Aorta (tissue), 5 donors: Measurements from ENCODE around the gene COX20. TPM values are rescaled to one million over a fixed set of nuclear protein-coding genes. Genes with fewer than 3 reads are reported as not detected.

Experiments used
- ATAC-seq: fragments of 200-7000 bp; cut with Tn5 transposase; one replicate; pipeline ENCODE4 v1.9.1; 2022; ENCODE audit warnings: moderate library complexity; ENCODE audit not compliant: low FRiP score
- DNase-seq, 2 donors: peaks; one replicate each; pipeline ENCODE4 v3.0.0-alpha.2; 2020
- H3K27ac ChIP-seq, 2 donors: one replicate each; pipeline ENCODE4 v1.5.1; 2013; ENCODE audit warnings: low read length in 2 of 2, mild to moderate bottlenecking in 2 of 2, moderate library complexity in 2 of 2, control low read depth in 1 of 2, inconsistent platforms in 1 of 2, low read depth in 1 of 2
- H3K27me3 ChIP-seq, 2 donors: one replicate each; pipeline ENCODE4 v1.6.1; 2013; ENCODE audit warnings: control low read depth in 1 of 2, low read length in 1 of 2, mild to moderate bottlenecking in 1 of 2, moderate library complexity in 1 of 2; ENCODE audit not compliant: insufficient read depth in 2 of 2, control insufficient read depth in 1 of 2
- H3K36me3 ChIP-seq, 2 donors: one replicate each; pipeline ENCODE4 v1.6.1; 2013; ENCODE audit warnings: control low read depth in 1 of 2, low read length in 1 of 2, mild to moderate bottlenecking in 1 of 2; ENCODE audit not compliant: insufficient read depth in 2 of 2, control insufficient read depth in 1 of 2
- H3K4me1 ChIP-seq, 2 donors: one replicate each; pipeline ENCODE4 v1.6.1; 2013; ENCODE audit warnings: low read length in 2 of 2, control low read depth in 1 of 2, mild to moderate bottlenecking in 1 of 2, moderate library complexity in 1 of 2; ENCODE audit not compliant: insufficient read depth in 2 of 2, control insufficient read depth in 1 of 2
- H3K4me3 ChIP-seq, 2 donors: one replicate each; pipeline ENCODE4 v1.5.1; 2013; ENCODE audit warnings: low read length in 2 of 2, control low read depth in 1 of 2, mild to moderate bottlenecking in 1 of 2
- H3K9me3 ChIP-seq: one replicate; pipeline ENCODE4 v1.6.1; 2013; ENCODE audit warnings: mild to moderate bottlenecking, low read length; ENCODE audit not compliant: control insufficient read depth
- WGBS, 2 donors: extraction: QIAGEN DNeasy Blood & Tissue Kit; methylation state at CpG; one replicate each; pipeline ENCODE4 v1.1.7; 2013; 5-methylcytosine and 5-hydroxymethylcytosine counted together
- intact Hi-C, 2 donors: fragments of 100-400 bp; cut with DNase I; formaldehyde crosslinking; loops; one replicate each; pipeline versions ENCODE4 v1.14.2 to v1.15.0; 2022
- polyA plus RNA-seq, 2 donors: library from polyadenylated mRNA; stranded (reverse); fragments of 200-250 nt; gene quantifications; one replicate each; pipeline ENCODE4 v1.2.3, GENCODE V29; 2013
- total RNA-seq, 2 donors: library from RNA; stranded (reverse); fragmentation: NEBNext Ultra II Directional; extraction: Animal tissue kit (Norgen Biotek cat#: 25700); gene quantifications; one replicate each; pipeline ENCODE4 v1.2.1, GENCODE V29; 2021
- donor health status: healthy with polysubstance abuse.
- donor health status: Bipolar disorder and iron deficiency.
- donor health status: DM: no; HTN: no; CAD: no.
- donor health status: DM: no; HTN: no; CAD: no.
- donor health status: DM: yes; HTN: yes; CAD: no.

Gene COX20
- total and polyA plus RNA-seq, 4 donors = 22.8 to 110 (median 51.7) TPM

- ATAC-seq (no peak), DNase-seq (no peak)
- H3K27me3 ChIP-seq = no peaks in the 10 kb centered on the region
- intact Hi-C loops = no loop called here
- H3K4me1 ChIP-seq = peaks cover 2 to 3% of the 10 kb centered on the region in 2 donors
- no peak overlapping the region for H3K27ac ChIP-seq
- no peaks in the 10 kb centered on the region for H3K9me3 ChIP-seq
- H3K36me3 ChIP-seq = peaks cover 0 to 2% of the 10 kb centered on the region in 2 donors
- H3K4me3 ChIP-seq = no peak overlapping the region
- WGBS, 2 donors = 38 to 43% methylated on average over 6 of the region's 6 CpGs
These were observed 7.9 kb downstream of the COX20 start for GRCh38 chr1:244843148-244843978.

DNA sequence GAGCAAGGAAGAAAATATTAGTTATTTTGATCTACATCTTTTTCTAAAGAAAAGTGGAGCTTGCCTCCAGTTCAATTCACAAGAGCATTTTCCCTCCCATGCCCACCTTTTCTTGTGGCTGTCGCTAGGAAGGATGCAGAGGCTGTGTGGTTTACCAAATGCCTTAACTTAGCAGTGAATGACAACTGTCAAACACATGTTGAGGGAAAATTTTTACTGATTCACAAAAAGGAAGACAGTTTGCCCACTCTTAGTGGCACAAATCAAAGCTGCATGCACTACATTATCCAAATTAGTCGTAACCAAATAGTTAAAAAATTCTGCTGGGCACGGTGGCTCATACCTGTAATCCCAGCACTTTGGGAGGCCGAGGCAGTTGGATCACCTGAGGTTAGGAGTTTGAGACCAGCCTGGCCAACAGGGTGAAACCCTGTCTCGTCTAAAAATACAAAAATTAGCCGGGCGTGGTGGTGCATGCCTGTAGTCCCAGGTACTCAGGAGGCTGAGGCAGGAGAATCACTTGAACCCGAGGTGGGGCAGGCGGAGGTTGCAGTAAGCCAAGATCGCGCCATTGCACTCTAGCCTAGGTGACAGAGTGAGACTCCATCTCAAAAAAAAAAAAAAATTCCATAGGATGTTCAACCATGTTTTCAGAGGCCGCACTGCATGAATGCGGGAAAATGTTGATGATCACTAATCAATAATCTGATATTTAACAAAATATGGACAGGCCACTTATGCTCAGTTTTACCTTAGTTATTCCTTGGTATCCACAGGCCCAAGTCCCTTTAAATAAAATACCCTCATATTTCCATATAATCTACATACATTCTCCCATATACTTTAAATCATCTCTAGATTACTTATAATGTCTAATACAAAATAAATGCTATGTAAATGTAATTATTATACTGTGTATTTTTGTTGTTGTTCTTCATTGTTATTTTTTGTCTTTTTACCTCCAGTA is 9.0 kb downstream of the COX20 start:
- WGBS, 2 donors = 88 to 90% methylated on average over 13 of the region's 13 CpGs
- no peak overlapping the region for H3K27ac ChIP-seq
- DNase-seq = no peak
- no peak overlapping the region for H3K4me3 ChIP-seq
- H3K9me3 ChIP-seq = no peaks in the 10 kb centered on the region
- H3K36me3 ChIP-seq = peaks cover 0 to 2% of the 10 kb centered on the region in 2 donors
- intact Hi-C loops = no loop called here
- H3K4me1 ChIP-seq = peaks cover 3 to 5% of the 10 kb centered on the region in 2 donors
- no peak for ATAC-seq
- no peaks in the 10 kb centered on the region for H3K27me3 ChIP-seq

- peaks cover 0 to 2% of the 10 kb centered on the region in 2 donors for H3K4me1 ChIP-seq
- H3K27ac ChIP-seq = no peak overlapping the region
- DNase-seq (no peak), ATAC-seq (no peak)
- no peak overlapping the region for H3K4me3 ChIP-seq
- no peaks in the 10 kb centered on the region for H3K27me3 ChIP-seq
- intact Hi-C loops = no loop called here
- H3K9me3 ChIP-seq = no peaks in the 10 kb centered on the region
- H3K36me3 ChIP-seq = peaks cover 0 to 2% of the 10 kb centered on the region in 2 donors
- WGBS, 2 donors = 92 to 94% methylated on average over 6 of the region's 6 CpGs
These were observed 11.2 kb downstream of the COX20 start for GRCh38 chr1:244846653-244847052.

- Histone ChIP-seq H3K9me3 (no peaks in the 10 kb centered on the region), H3K4me3 (no peak overlapping the region), H3K36me3 (no peaks in the 10 kb centered on the region), H3K27me3 (no peaks in the 10 kb centered on the region), H3K27ac (no peak overlapping the region), H3K4me1 (peaks cover 0 to 2% of the 10 kb centered on the region in 2 donors)
- no peak for ATAC-seq
- 21 to 23% methylated on average over 1 of the region's 1 CpG for WGBS, 2 donors
- intact Hi-C loops = no loop called here
- DNase-seq = no peak
These were observed 13.9 kb downstream of the COX20 start for GRCh38 chr1:244849189-244849866.

GRCh38 chr1:244850099-244850852 is 14.8 kb downstream of the COX20 start:
- Histone ChIP-seq H3K4me1 (peaks cover 0 to 2% of the 10 kb centered on the region in 2 donors), H3K27ac (no peak overlapping the region), H3K9me3 (no peaks in the 10 kb centered on the region), H3K4me3 (no peak overlapping the region), H3K36me3 (peaks cover 0 to 2% of the 10 kb centered on the region in 2 donors), H3K27me3 (no peaks in the 10 kb centered on the region)
- ATAC-seq (no peak), DNase-seq (no peak)
- intact Hi-C loops = no loop called here
- 73 to 80% methylated on average over 3 of the region's 3 CpGs for WGBS, 2 donors

DNA sequence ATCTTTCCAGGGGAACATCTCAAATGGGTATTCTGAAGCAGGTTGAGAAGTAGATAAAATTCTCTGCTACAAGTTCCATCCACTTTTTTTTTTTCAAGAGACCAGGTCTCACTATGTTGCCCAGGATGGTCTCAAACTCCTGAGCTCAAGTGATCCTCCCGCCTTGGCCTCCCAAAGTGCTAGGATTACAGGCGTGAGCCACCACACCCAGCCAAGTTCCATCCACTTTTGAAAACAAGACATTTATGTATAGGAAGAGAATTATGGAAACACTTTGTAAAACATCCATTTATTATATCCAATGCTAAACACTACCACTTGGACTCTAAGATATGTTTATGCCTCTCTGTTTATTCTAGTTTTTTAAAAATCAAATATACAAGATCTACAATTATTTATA is 15.4 kb downstream of the COX20 start:
- WGBS, 2 donors = 99 to 100% methylated on average over 2 of the region's 2 CpGs
- H3K36me3 ChIP-seq = peaks cover 0 to 3% of the 10 kb centered on the region in 2 donors
- H3K4me3 ChIP-seq = no peak overlapping the region
- no peak overlapping the region for H3K27ac ChIP-seq
- intact Hi-C loops = no loop called here
- no peaks in the 10 kb centered on the region for H3K9me3 ChIP-seq
- peaks cover 0 to 2% of the 10 kb centered on the region in 2 donors for H3K4me1 ChIP-seq
- no peak for ATAC-seq
- no peak for DNase-seq
- H3K27me3 ChIP-seq = no peaks in the 10 kb centered on the region

DNA sequence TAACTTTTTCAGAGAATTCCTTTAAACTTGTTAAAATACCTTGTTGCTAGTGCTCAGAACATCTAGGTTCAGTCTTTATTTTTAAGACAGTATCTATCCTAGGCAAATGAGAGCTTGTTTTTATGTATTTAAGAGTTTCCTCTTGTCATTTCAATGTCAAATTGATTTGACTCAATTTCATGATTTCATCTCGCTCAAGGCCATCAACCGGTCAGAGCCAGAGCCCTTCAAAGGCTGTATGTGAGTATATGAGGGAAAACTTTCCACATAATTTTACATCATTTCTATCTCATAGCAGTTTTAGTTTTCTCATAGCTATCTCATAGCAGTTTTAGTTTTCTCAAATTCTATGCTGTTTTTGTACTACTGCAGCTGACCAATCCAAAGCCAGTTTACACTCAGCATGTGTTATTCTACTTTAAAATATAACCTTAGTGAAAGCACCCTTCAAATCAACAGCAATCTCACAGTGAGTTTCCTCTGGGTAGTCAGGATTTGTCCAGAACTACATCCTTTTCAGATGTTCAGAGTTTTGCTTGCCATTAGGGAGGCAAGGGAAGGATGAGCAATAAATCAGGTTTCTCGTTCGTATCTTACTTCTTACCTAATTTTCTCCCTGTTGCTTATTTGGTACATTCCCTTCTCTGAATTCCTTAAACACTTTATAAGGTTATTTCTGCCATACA is 16.2 kb downstream of the COX20 start:
- ATAC-seq (no peak), DNase-seq (no peak)
- Histone ChIP-seq H3K4me3 (no peak overlapping the region), H3K27me3 (no peaks in the 10 kb centered on the region), H3K27ac (no peak overlapping the region), H3K9me3 (no peaks in the 10 kb centered on the region), H3K36me3 (peaks cover 3 to 4% of the 10 kb centered on the region in 2 donors), H3K4me1 (peaks cover 0 to 2% of the 10 kb centered on the region in 2 donors)
- intact Hi-C loops = no loop called here
- WGBS, 2 donors = 79 to 81% methylated on average over 4 of the region's 4 CpGs
